H9 (cell line): ENCODE results near the gene EFNA5. TPM values are rescaled to one million over a fixed set of nuclear protein-coding genes. Genes with fewer than 3 reads are reported as not detected.

Source experiments
- DNase-seq: peaks from one replicate; pipeline ENCODE4 v3.0.0-alpha.2; 2017
- H2AFZ ChIP-seq: one replicate; pipeline ENCODE4 v1.6.1; 2013; ENCODE audit warnings: mild to moderate bottlenecking, low read length, control low read depth, moderate library complexity
- H2AK5ac ChIP-seq: 2 replicates; pipeline ENCODE4 v1.6.1; 2013; ENCODE audit warnings: low read length, control low read depth, mixed read lengths; ENCODE audit not compliant: insufficient read length
- H2BK120ac ChIP-seq: one replicate; pipeline ENCODE4 v1.6.1; 2013; ENCODE audit warnings: low read depth, mild to moderate bottlenecking, low read length, control low read depth, inconsistent platforms; ENCODE audit not compliant: poor library complexity, severe bottlenecking
- H2BK12ac ChIP-seq: 2 replicates; pipeline ENCODE4 v1.6.1; 2013; ENCODE audit warnings: low read length, control low read depth, mixed read lengths, low read depth; ENCODE audit not compliant: insufficient read length
- H2BK15ac ChIP-seq: 2 replicates; pipeline ENCODE4 v1.6.1; 2013; ENCODE audit warnings: low read depth, low read length, control low read depth
- H2BK20ac ChIP-seq: one replicate; pipeline ENCODE4 v1.6.1; 2013; ENCODE audit warnings: low read depth, mild to moderate bottlenecking, low read length, control low read depth, inconsistent platforms; ENCODE audit not compliant: poor library complexity, severe bottlenecking
- H2BK5ac ChIP-seq: 2 replicates; pipeline ENCODE4 v1.6.1; 2013; ENCODE audit warnings: low read length, control low read depth, mixed read lengths; ENCODE audit not compliant: insufficient read length
- H3K14ac ChIP-seq: 2 replicates; pipeline ENCODE4 v1.6.1; 2013; ENCODE audit warnings: low read length, control low read depth; ENCODE audit not compliant: insufficient read depth
- H3K18ac ChIP-seq: 2 replicates; pipeline ENCODE4 v1.6.1; 2013; ENCODE audit warnings: low read depth, mild to moderate bottlenecking, mixed read lengths, low read length, control low read depth; ENCODE audit not compliant: insufficient read length
- H3K23ac ChIP-seq: 2 replicates; pipeline ENCODE4 v1.6.1; 2013; ENCODE audit warnings: low read length, control low read depth, mixed read lengths, low read depth; ENCODE audit not compliant: insufficient read length
- H3K23me2 ChIP-seq: 2 replicates; pipeline ENCODE4 v1.6.1; 2013; ENCODE audit warnings: low read depth, mild to moderate bottlenecking, mixed read lengths, low read length, control low read depth; ENCODE audit not compliant: insufficient read length, poor library complexity, severe bottlenecking
- H3K27ac ChIP-seq: 2 replicates; pipeline ENCODE4 v1.5.1; 2013; ENCODE audit warnings: low read length, control low read depth, mixed read lengths, low read depth; ENCODE audit not compliant: insufficient read length
- H3K27me3 ChIP-seq: 2 replicates; pipeline ENCODE4 v1.6.1; 2013; ENCODE audit warnings: low read length, control low read depth, inconsistent platforms; ENCODE audit not compliant: insufficient read depth
- H3K4ac ChIP-seq: 2 replicates; pipeline ENCODE4 v1.6.1; 2013; ENCODE audit warnings: low read depth, mild to moderate bottlenecking, control low read depth, inconsistent platforms, low read length, moderate library complexity
- H3K4me1 ChIP-seq: 2 replicates; pipeline ENCODE4 v1.6.1; 2013; ENCODE audit warnings: low read length, control low read depth, inconsistent platforms; ENCODE audit not compliant: insufficient read depth
- H3K4me2 ChIP-seq: 2 replicates; pipeline ENCODE4 v1.6.1; 2013; ENCODE audit warnings: low read length, control low read depth, mixed read lengths; ENCODE audit not compliant: insufficient read length, insufficient read depth
- H3K56ac ChIP-seq: 2 replicates; pipeline ENCODE4 v1.6.1; 2013; ENCODE audit warnings: low read depth, mild to moderate bottlenecking, mixed read lengths, low read length, control low read depth; ENCODE audit not compliant: insufficient read length
- H3K79me1 ChIP-seq: 2 replicates; pipeline ENCODE4 v1.6.1; 2013; ENCODE audit warnings: low read depth, mild to moderate bottlenecking, moderate library complexity, low read length, control low read depth, inconsistent platforms; ENCODE audit not compliant: insufficient read depth, poor library complexity, severe bottlenecking
- H3K79me2 ChIP-seq: 2 replicates; pipeline ENCODE4 v1.6.1; 2013; ENCODE audit warnings: low read length, control low read depth, inconsistent platforms; ENCODE audit not compliant: insufficient read depth
- H3K9ac ChIP-seq: 2 replicates; pipeline ENCODE4 v1.6.1; 2013; ENCODE audit warnings: low read length, control low read depth, mixed read lengths; ENCODE audit not compliant: insufficient read length; ENCODE audit errors: extremely low read depth
- H3K9me3 ChIP-seq: one replicate; pipeline ENCODE4 v1.6.1; 2013; ENCODE audit warnings: low read depth, low read length, inconsistent platforms; ENCODE audit not compliant: control insufficient read depth
- H3T11ph ChIP-seq: one replicate; pipeline ENCODE4 v1.6.1; 2013; ENCODE audit warnings: mild to moderate bottlenecking, low read length, control low read depth, inconsistent platforms
- H4K20me1 ChIP-seq: one replicate; pipeline ENCODE4 v1.6.1; 2013; ENCODE audit not compliant: control insufficient read depth, insufficient read length, insufficient read depth
- H4K5ac ChIP-seq: 2 replicates; pipeline ENCODE4 v1.6.1; 2013; ENCODE audit warnings: low read depth, mild to moderate bottlenecking, mixed read lengths, low read length, control low read depth; ENCODE audit not compliant: insufficient read length
- H4K8ac ChIP-seq: replicated peaks from 2 replicates; pipeline ENCODE4 v1.6.1; 2013; ENCODE audit warnings: low read length, control low read depth, mixed read lengths, low read depth; ENCODE audit not compliant: insufficient read length
- H4K91ac ChIP-seq: 2 replicates; pipeline ENCODE4 v1.6.1; 2013; ENCODE audit warnings: low read depth, mild to moderate bottlenecking, moderate library complexity, mixed read lengths, low read length, control low read depth; ENCODE audit not compliant: insufficient read length
- H3K27ac Mint-ChIP-seq, 3 experiments: 2 replicates in 2 of 3; 3 replicates in 1 of 3; pipeline ENCODE4 v1.8.0; 2020 to 2021; ENCODE audit warnings: mixed read lengths in 3 of 3, mild to moderate bottlenecking in 1 of 3, moderate library complexity in 1 of 3
- H3K27me3 Mint-ChIP-seq: 2 replicates; pipeline ENCODE4 v1.8.0; 2021; ENCODE audit warnings: low read depth, mild to moderate bottlenecking, moderate library complexity, mixed read lengths
- H3K36me3 Mint-ChIP-seq, 3 experiments: 2 replicates in 2 of 3; 3 replicates in 1 of 3; pipeline ENCODE4 v1.8.0; 2020 to 2021; ENCODE audit warnings: low read depth in 3 of 3, mixed read lengths in 3 of 3; ENCODE audit not compliant: insufficient read depth in 1 of 3
- H3K4me1 Mint-ChIP-seq, 2 experiments: 2 replicates each; pipeline ENCODE4 v1.8.0; 2020; ENCODE audit warnings: mixed read lengths in 2 of 2
- H3K4me3 Mint-ChIP-seq, 2 experiments: 2 replicates in 1 of 2; 3 replicates in 1 of 2; pipeline ENCODE4 v1.8.0; 2020 to 2021; ENCODE audit warnings: mild to moderate bottlenecking in 2 of 2, mixed read lengths in 2 of 2, moderate library complexity in 1 of 2
- H3K9me3 Mint-ChIP-seq, 2 experiments: 2 replicates in 1 of 2; 3 replicates in 1 of 2; pipeline ENCODE4 v1.8.0; 2020; ENCODE audit warnings: mild to moderate bottlenecking in 2 of 2, mixed read lengths in 2 of 2, moderate library complexity in 1 of 2
- CTCF ChIP-seq: fragments of 200-600 bp; sonication (generic); conservative IDR thresholded peaks from 3 replicates; pipeline ENCODE4 v1.8.0; 2021; ENCODE audit warnings: antibody characterized with exemption, mild to moderate bottlenecking
- WGBS: extraction: QIAGEN DNeasy Blood & Tissue Kit; methylation state at CpG from one replicate; pipeline ENCODE4 v1.1.7; 2013; ENCODE audit warnings: missing lambda C conversion rate, low lambda C conversion rate, mixed read lengths; ENCODE audit not compliant: insufficient read length; ENCODE audit errors: extremely low coverage; 5-methylcytosine and 5-hydroxymethylcytosine counted together
- total RNA-seq: library from RNA; stranded (reverse); gene quantifications from 2 replicates; pipeline ENCODE4 v1.2.1, GENCODE V29; 2021

The EFNA5 gene
- total RNA-seq, 1 experiment from 2014 or later = 20.4 TPM

GRCh38 chr5:107555425-107556090 is 115.2 kb downstream of the EFNA5 start:
- H3K27me3 Mint-ChIP-seq = no peaks in the 10 kb centered on the region
- no peak overlapping the region for H2BK120ac ChIP-seq
- H4K8ac ChIP-seq = no peak overlapping the region
- H3K4ac ChIP-seq = no peak overlapping the region
- no peaks in the 10 kb centered on the region for H3K79me2 ChIP-seq
- H4K5ac ChIP-seq = no peak overlapping the region
- no peaks in the 10 kb centered on the region for H3K27me3 ChIP-seq
- H3K27ac Mint-ChIP-seq = peak overlapping the region in 1 of 3 experiments; percentile 35; a peak in 2 of 7 replicates
- H3K4me1 ChIP-seq = no peaks in the 10 kb centered on the region
- H4K20me1 ChIP-seq = no peaks in the 10 kb centered on the region
- no peak overlapping the region for H2BK20ac ChIP-seq
- no peaks in the 10 kb centered on the region for H3K9me3 ChIP-seq
- no peak overlapping the region for H3K23ac ChIP-seq
- H3K4me1 Mint-ChIP-seq = peaks cover 51 to 58% of the 10 kb centered on the region in 2 experiments
- H2BK5ac ChIP-seq = no peak overlapping the region
- no peak overlapping the region for H3K56ac ChIP-seq
- H3K23me2 ChIP-seq = no peaks in the 10 kb centered on the region
- no peak overlapping the region for H2BK12ac ChIP-seq
- H3K27ac ChIP-seq = no peak overlapping the region
- DNase-seq = no peak
- no peaks in the 10 kb centered on the region for H3K9me3 Mint-ChIP-seq
- H2BK15ac ChIP-seq = no peak overlapping the region
- no peak overlapping the region for H2AK5ac ChIP-seq
- no peak overlapping the region for H3K4me3 Mint-ChIP-seq
- no peaks in the 10 kb centered on the region for H3K79me1 ChIP-seq
- no peak overlapping the region for H3K18ac ChIP-seq
- H3K14ac ChIP-seq = no peak overlapping the region
- H2AFZ ChIP-seq = no peak overlapping the region
- H4K91ac ChIP-seq = no peak overlapping the region
- no peak overlapping the region for H3T11ph ChIP-seq
- H3K36me3 Mint-ChIP-seq = no peaks in the 10 kb centered on the region
- H3K9ac ChIP-seq = no peak overlapping the region
- H3K4me2 ChIP-seq = no peak overlapping the region
- no peak for TF ChIP-seq CTCF
- WGBS = no CpG with 5 or more reads among the region's 4 CpGs
